NT2/D1 (cell line): Measurements from ENCODE around the gene NTM.
"Not testable (repeated sequence)": the region's sequence is repeated elsewhere in the genome, so short reads cannot be mapped to it uniquely, and the experiment has no call there.

ENCODE experiments used
- DNase-seq: peaks from one replicate; pipeline ENCODE4 v3.0.0-alpha.2; 2011; ENCODE audit warnings: low read depth, low spot score
- H3K27me3 ChIP-seq: 2 replicates; pipeline ENCODE4 v1.6.0; 2011; ENCODE audit warnings: mild to moderate bottlenecking; ENCODE audit not compliant: insufficient read length, insufficient read depth
- H3K36me3 ChIP-seq: 2 replicates; pipeline ENCODE4 v1.6.1; 2011; ENCODE audit warnings: mild to moderate bottlenecking, low read length, mixed read lengths; ENCODE audit not compliant: insufficient read depth, insufficient read length
- H3K4me1 ChIP-seq: 2 replicates; pipeline ENCODE4 v1.5.1; 2011; ENCODE audit not compliant: insufficient read depth, insufficient read length
- H3K4me3 ChIP-seq: 2 replicates; pipeline ENCODE4 v1.5.1; 2011; ENCODE audit warnings: low read depth; ENCODE audit not compliant: insufficient read length
- H3K9ac ChIP-seq: 2 replicates; pipeline ENCODE4 v1.6.0; 2011; ENCODE audit warnings: low read depth; ENCODE audit not compliant: insufficient read length
- H3K9me3 ChIP-seq: 2 replicates; pipeline ENCODE4 v1.5.1; 2011; ENCODE audit warnings: mild to moderate bottlenecking, low read length; ENCODE audit not compliant: insufficient read depth
- SUZ12 ChIP-seq: IDR thresholded peaks from 2 replicates; pipeline ENCODE4 v1.6.1; 2011; ENCODE audit not compliant: insufficient read length, insufficient read depth; ENCODE audit errors: extremely low read depth
- YY1 ChIP-seq: IDR thresholded peaks from 2 replicates; pipeline ENCODE4 v1.6.1; 2011; ENCODE audit not compliant: insufficient read length, insufficient read depth
- ZNF274 ChIP-seq: IDR thresholded peaks from 2 replicates; pipeline ENCODE4 v1.6.1; 2011; ENCODE audit warnings: mild to moderate bottlenecking, low read depth, low read length

Gene NTM

DNA sequence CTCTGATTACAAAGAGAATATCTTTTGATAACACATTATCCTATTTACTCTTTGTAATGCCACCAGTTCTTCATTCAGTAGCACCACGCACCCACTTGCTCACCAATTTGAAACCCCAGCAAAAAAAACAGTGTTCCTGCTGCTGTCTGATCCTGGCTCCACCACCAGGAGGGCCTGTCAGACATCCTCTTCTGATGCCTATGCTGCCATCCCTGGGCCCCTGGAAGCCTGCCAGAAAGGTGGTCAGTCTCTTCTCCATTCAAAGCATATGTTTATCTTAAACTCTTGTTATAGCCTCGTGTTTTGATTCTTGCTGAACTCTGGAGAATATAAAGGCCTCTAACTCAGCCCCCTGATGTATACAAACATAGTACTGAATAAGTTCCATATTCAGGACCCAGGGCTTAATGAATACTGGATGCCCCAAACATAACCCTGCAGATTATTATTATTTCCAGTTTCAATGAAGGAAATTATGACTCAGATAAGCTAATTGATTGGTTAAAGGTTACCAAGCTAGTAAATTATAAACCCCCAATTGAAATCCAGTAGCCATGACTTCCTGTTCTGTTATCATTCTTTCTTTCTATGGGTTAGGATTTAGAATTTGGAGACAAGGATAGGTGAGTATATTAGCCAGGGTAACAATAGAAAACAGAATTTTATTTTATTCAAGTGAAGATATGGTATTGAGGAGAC lies 116.7 kb downstream of the NTM start:
- Histone ChIP-seq H3K27me3 (no peaks in the 10 kb centered on the region), H3K9me3 (no peaks in the 10 kb centered on the region), H3K36me3 (no peaks in the 10 kb centered on the region), H3K9ac (no peak overlapping the region), H3K4me1 (no peaks in the 10 kb centered on the region), H3K4me3 (no peak overlapping the region)
- TF ChIP-seq ZNF274 (no peak), SUZ12 (no peak), YY1 (no peak)
- no peak for DNase-seq

- Histone ChIP-seq H3K27me3 (no peaks in the 10 kb centered on the region), H3K4me1 (no peaks in the 10 kb centered on the region), H3K36me3 (no peaks in the 10 kb centered on the region), H3K9me3 (no peaks in the 10 kb centered on the region), H3K9ac (no peak overlapping the region), H3K4me3 (no peak overlapping the region)
- DNase-seq: no peak
- no peak for TF ChIP-seq SUZ12
Observed at GRCh38 chr11:131488238-131488637, 117.8 kb downstream of the NTM start.

DNA sequence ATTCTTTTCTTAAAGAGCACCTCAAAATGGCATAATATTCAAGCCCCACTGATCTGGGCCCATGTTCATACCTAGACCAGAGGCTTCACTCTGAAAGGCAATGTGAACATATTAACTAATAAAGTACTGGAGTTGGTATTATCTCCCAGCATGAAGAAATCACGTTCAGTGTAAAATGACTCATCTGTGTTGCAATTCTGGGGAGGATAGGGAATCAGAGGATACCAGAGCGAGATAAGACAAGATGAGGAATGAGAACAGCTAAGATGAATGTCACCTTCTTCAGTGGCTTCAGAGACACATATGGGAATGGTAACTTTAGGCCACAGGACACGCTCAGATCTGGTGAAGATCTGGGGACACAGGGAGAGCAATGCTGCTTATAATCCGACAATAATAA lies 121.1 kb downstream of the NTM start:
- H3K9ac ChIP-seq: no peak overlapping the region
- TF ChIP-seq ZNF274 (no peak), SUZ12 (no peak), YY1 (no peak)
- H3K36me3 ChIP-seq: no peaks in the 10 kb centered on the region
- H3K4me1 ChIP-seq: no peaks in the 10 kb centered on the region
- no peak overlapping the region for H3K4me3 ChIP-seq
- H3K27me3 ChIP-seq: no peaks in the 10 kb centered on the region
- H3K9me3 ChIP-seq: no peaks in the 10 kb centered on the region
- no peak for DNase-seq

GRCh38 chr11:131495423-131495822 lies 125.0 kb downstream of the NTM start:
- no peaks in the 10 kb centered on the region for H3K36me3 ChIP-seq
- no peak for DNase-seq
- H3K27me3 ChIP-seq: no peaks in the 10 kb centered on the region
- H3K9me3 ChIP-seq: no peaks in the 10 kb centered on the region
- H3K9ac ChIP-seq: no peak overlapping the region
- no peaks in the 10 kb centered on the region for H3K4me1 ChIP-seq
- no peak overlapping the region for H3K4me3 ChIP-seq
- no peak for TF ChIP-seq YY1
- no peak for TF ChIP-seq ZNF274
- TF ChIP-seq SUZ12: no peak

DNA sequence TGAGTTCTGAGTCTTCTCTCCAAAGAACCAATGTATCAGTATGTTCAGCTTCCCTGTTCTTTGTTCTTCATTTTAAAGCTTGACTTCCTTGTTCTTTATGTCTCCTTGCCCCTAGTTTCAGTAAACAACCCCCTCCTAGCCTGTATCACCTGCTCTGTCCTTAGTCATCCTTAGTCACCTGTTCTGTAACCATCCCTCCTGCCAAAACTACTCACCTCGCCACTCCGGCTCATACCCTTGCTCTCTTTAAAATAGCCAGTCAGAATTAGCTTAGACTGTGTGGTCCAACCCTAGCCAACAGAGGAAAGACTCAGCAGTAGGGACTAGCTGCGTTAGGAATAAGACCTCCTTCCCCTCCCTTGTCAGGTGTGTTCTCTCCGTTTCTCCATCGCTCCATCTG lies 127.3 kb downstream of the NTM start:
- not testable (repeated sequence) for DNase-seq, H3K4me3 ChIP-seq, H3K36me3 ChIP-seq, H3K4me1 ChIP-seq, H3K27me3 ChIP-seq, H3K9me3 ChIP-seq, H3K9ac ChIP-seq

GRCh38 chr11:131498631-131499160 lies 128.3 kb downstream of the NTM start:
- H3K4me1 ChIP-seq: no peaks in the 10 kb centered on the region
- H3K9ac ChIP-seq: no peak overlapping the region
- H3K4me3 ChIP-seq: no peak overlapping the region
- DNase-seq: no peak
- H3K27me3 ChIP-seq: no peaks in the 10 kb centered on the region
- TF ChIP-seq YY1 (no peak), SUZ12 (no peak), ZNF274 (no peak)
- no peaks in the 10 kb centered on the region for H3K9me3 ChIP-seq
- no peaks in the 10 kb centered on the region for H3K36me3 ChIP-seq

GRCh38 chr11:131499199-131499598 lies 128.8 kb downstream of the NTM start:
- no peak for DNase-seq
- no peak for TF ChIP-seq SUZ12
- TF ChIP-seq YY1: no peak
- Histone ChIP-seq H3K4me3 (no peak overlapping the region), H3K36me3 (no peaks in the 10 kb centered on the region), H3K4me1 (no peaks in the 10 kb centered on the region), H3K27me3 (no peaks in the 10 kb centered on the region), H3K9ac (no peak overlapping the region), H3K9me3 (no peaks in the 10 kb centered on the region)

DNA sequence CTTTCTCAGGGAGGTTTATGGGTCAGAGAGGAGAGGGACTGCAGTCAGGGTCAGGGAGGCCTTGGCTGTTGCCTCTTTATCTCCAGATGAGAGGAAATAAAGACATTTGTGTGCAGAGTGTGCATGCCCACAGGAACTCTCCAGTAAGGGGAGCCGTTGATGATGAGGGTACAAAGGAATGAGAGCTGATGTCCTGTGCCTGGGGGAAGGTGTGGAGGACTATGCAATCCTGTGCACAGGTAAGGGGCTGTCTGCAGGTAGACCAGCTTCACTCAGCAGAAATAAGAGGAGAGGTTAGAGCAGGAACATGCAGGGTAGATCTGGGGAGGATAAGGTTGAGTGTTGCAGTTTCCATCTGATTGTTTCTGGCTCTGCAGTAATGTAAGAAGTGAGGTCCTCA lies 132.6 kb downstream of the NTM start:
- DNase-seq: no peak
- no peaks in the 10 kb centered on the region for H3K4me1 ChIP-seq
- no peaks in the 10 kb centered on the region for H3K27me3 ChIP-seq
- no peaks in the 10 kb centered on the region for H3K36me3 ChIP-seq
- no peak for TF ChIP-seq ZNF274
- TF ChIP-seq SUZ12: no peak
- no peak for TF ChIP-seq YY1
- no peak overlapping the region for H3K4me3 ChIP-seq
- H3K9ac ChIP-seq: no peak overlapping the region
- H3K9me3 ChIP-seq: no peaks in the 10 kb centered on the region
